ENCODE results near the gene ESRRA. TPM values are rescaled to one million over a fixed set of nuclear protein-coding genes. Genes with fewer than 3 reads are reported as not detected.
A peak's percentile ranks its signal among the peaks of the same experiment; 100 is the strongest.

The ESRRA gene
- total and polyA plus RNA-seq, 10 of the 15 experiments (the other 5 are each of a cell fraction or from before 2014, with no cell fraction given) = 0.32 to 48.9 (median 12.6) TPM

GRCh38 chr11:64284048-64284961, 21.0 kb upstream of the ESRRA start, which contains the start of gene BAD (continued):
- TF ChIP-seq, protein P1, sequence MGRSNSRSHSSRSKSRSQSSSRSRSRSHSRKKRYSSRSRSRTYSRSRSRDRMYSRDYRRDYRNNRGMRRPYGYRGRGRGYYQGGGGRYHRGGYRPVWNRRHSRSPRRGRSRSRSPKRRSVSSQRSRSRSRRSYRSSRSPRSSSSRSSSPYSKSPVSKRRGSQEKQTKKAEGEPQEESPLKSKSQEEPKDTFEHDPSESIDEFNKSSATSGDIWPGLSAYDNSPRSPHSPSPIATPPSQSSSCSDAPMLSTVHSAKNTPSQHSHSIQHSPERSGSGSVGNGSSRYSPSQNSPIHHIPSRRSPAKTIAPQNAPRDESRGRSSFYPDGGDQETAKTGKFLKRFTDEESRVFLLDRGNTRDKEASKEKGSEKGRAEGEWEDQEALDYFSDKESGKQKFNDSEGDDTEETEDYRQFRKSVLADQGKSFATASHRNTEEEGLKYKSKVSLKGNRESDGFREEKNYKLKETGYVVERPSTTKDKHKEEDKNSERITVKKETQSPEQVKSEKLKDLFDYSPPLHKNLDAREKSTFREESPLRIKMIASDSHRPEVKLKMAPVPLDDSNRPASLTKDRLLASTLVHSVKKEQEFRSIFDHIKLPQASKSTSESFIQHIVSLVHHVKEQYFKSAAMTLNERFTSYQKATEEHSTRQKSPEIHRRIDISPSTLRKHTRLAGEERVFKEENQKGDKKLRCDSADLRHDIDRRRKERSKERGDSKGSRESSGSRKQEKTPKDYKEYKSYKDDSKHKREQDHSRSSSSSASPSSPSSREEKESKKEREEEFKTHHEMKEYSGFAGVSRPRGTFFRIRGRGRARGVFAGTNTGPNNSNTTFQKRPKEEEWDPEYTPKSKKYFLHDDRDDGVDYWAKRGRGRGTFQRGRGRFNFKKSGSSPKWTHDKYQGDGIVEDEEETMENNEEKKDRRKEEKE (IDR thresholded peaks at IDR 0.05) = no peak
- TF ChIP-seq SIN3A (IDR thresholded peaks at IDR 0.05; ENCODE audit: low read depth, low read length) = peak; percentile 60; the same call in 1 of the 2 replicates

DNA sequence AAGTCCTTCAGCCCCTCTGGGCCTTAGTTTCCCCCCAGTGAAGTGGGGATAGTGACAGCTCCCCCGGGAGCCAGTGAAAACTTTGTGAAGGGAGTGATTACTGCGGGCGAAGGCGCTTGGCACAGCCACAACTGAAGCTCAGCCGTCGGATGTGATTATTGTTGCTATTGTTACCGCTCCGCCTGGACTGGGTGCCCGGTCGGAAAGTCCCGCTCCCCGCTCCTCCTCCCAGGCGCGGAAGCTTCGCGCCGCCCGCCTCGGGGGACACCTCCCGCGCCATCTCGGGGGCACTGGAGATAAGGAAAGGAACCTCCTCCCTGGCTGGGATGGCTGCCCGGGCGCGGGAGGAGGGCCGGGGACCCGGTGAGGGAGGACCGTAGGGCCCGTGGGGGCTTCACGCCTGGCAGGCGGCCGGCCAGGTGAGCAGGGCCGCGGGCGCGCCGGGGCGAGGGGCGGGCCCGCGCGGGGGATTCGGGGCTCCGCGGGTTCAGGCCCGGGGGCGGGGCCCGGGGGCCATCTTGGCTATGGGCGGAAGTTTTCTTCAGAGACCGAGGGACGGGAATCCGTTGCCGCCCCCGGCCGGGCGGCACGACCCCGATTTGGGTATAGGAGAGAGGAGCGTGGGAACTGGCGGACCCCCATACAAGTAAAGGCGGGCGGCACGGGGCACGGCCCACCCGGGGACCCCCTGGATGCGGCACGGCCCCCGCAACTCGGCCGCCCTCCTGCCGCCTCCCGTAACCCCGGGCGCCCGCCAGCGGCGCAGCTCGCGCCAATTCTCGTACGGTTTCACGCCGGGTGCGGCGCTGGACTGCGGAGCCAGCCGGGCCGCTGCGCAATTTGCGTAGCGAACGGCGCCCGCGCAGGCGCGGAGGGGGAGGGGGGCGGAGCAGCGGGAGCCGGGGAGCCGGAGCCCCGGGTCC, 20.1 kb upstream of the ESRRA start, which contains the start of gene GPR137:
Gene GPR137, plus strand, starts transcription at position 887 of the 923 bp plus-strand sequence. CDS start 677 bp downstream, outside the sequence.
- peak; percentile 77 for FAIRE-seq
- intact Hi-C loops (cut with micrococcal nuclease; ENCODE audit: unreplicated experiment) = loop anchor here (1.0 kb wide), 1 partner anchor 15 kb away; no protein-coding TSS in a partner anchor
- under 1% methylated on average over 63 of the region's 102 CpGs for WGBS (ENCODE audit: insufficient coverage, insufficient replicate concordance, low lambda C conversion rate, missing lambda C conversion rate)
- TF ChIP-seq, protein P2, sequence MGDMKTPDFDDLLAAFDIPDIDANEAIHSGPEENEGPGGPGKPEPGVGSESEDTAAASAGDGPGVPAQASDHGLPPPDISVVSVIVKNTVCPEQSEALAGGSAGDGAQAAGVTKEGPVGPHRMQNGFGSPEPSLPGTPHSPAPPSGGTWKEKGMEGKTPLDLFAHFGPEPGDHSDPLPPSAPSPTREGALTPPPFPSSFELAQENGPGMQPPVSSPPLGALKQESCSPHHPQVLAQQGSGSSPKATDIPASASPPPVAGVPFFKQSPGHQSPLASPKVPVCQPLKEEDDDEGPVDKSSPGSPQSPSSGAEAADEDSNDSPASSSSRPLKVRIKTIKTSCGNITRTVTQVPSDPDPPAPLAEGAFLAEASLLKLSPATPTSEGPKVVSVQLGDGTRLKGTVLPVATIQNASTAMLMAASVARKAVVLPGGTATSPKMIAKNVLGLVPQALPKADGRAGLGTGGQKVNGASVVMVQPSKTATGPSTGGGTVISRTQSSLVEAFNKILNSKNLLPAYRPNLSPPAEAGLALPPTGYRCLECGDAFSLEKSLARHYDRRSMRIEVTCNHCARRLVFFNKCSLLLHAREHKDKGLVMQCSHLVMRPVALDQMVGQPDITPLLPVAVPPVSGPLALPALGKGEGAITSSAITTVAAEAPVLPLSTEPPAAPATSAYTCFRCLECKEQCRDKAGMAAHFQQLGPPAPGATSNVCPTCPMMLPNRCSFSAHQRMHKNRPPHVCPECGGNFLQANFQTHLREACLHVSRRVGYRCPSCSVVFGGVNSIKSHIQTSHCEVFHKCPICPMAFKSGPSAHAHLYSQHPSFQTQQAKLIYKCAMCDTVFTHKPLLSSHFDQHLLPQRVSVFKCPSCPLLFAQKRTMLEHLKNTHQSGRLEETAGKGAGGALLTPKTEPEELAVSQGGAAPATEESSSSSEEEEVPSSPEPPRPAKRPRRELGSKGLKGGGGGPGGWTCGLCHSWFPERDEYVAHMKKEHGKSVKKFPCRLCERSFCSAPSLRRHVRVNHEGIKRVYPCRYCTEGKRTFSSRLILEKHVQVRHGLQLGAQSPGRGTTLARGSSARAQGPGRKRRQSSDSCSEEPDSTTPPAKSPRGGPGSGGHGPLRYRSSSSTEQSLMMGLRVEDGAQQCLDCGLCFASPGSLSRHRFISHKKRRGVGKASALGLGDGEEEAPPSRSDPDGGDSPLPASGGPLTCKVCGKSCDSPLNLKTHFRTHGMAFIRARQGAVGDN (IDR thresholded peaks at IDR 0.05) = peak; percentile 41; the same call in 1 of the 2 replicates
- 0 out of 2 replicates have a peak, but pooled peaks have one; percentile 23 for TF ChIP-seq CREB1 (IDR thresholded peaks at IDR 0.05; ENCODE audit: low read depth)
- no peak; the same call in 1 of the 2 replicates for TF ChIP-seq CREM (IDR thresholded peaks at IDR 0.05; ENCODE audit: low read depth)
- no peak; the same call in 1 of the 2 replicates for TF ChIP-seq STAT1 (conservative IDR thresholded peaks at IDR 0.05)
- peak; percentile 100 for TF ChIP-seq ZNF217 (IDR thresholded peaks at IDR 0.05)
- no peak for TF ChIP-seq MYB (IDR thresholded peaks at IDR 0.05; ENCODE audit: borderline replicate concordance, low read depth, low read length)

More for the DNA sequence above, 20.1 kb upstream of the ESRRA start, which contains the start of gene GPR137:
- no peaks in the 10 kb centered on the region for H3K27me3 ChIP-seq (replicated peaks in 1 of 2; ENCODE audit: control insufficient read depth in 2 of 2, insufficient read depth in 2 of 2, low read length in 1 of 2)
- H3K9ac ChIP-seq (ENCODE audit: control insufficient read depth, insufficient read depth, low read length) = peak within 1 kb of the TSS; percentile 81
- in situ Hi-C loops (cut with MboI) = no loop called here
- H4K20me1 ChIP-seq (ENCODE audit: control insufficient read depth, insufficient read depth) = no peaks in the 10 kb centered on the region
- H3K4me3 ChIP-seq = peak within 1 kb of the TSS; percentile 86
- peak within 1 kb of the TSS; percentile 99 for H3K4me2 ChIP-seq (ENCODE audit: control insufficient read depth, insufficient read depth)
- DNase-seq (ENCODE audit: low read depth, low spot score) = no peak
- TSS peak; percentile 84 for BruUV-seq (replicated peaks)
- POLR2A ChIA-PET = interaction anchor here (0.6 to 6.2 kb wide), 10 partner anchors 8 to 78 kb away, joined by 3 to 92 read pairs (median 7); partner anchors contain the start of genes ESRRA, FERMT3, FKBP2 and PRDX5
- CTCF ChIA-PET = interaction anchor here (1.0 to 5.5 kb wide), 7 partner anchors 15 to 80 kb away, joined by 3 to 46 read pairs (median 4); partner anchors contain the start of genes CATSPERZ, ESRRA, FERMT3 and PRDX5
- H3K79me2 ChIP-seq (ENCODE audit: control insufficient read depth, insufficient read depth, low read length) = peaks cover 15% of the 10 kb centered on the region
- SMC1A ChIA-PET (ENCODE audit: uncharacterized antibody, unreplicated experiment) = interaction anchor here (0.9 to 3.5 kb wide), 4 partner anchors 14 to 32 kb away, joined by 4 to 16 read pairs (median 8); partner anchors contain the start of genes CATSPERZ, PRDX5 and TRMT112
- no peaks in the 10 kb centered on the region for H3K9me3 ChIP-seq (replicated peaks; ENCODE audit: control insufficient read depth, insufficient read depth, low read length)
- peak; percentile 76 for ATAC-seq
- H2AFZ ChIP-seq (ENCODE audit: control insufficient read depth, low read depth, low read length) = peak within 1 kb of the TSS; percentile 96
- H3K27ac ChIP-seq (ENCODE audit: control insufficient read depth, insufficient read depth) = peak within 1 kb of the TSS; percentile 91
- H3K4me1 ChIP-seq (ENCODE audit: control insufficient read depth, insufficient read depth, low read length) = peaks cover 7% of the 10 kb centered on the region
- H3K36me3 ChIP-seq (ENCODE audit: control insufficient read depth in 2 of 2, insufficient read depth in 2 of 2, low read length in 1 of 2) = peaks cover 0 to 2% of the 10 kb centered on the region in 2 experiments; a peak in 2 of 4 replicates
- RAD21 ChIA-PET (ENCODE audit: unreplicated experiment) = interaction anchor here (0.6 to 2.7 kb wide), 8 partner anchors 14 to 81 kb away, joined by 3 to 10 read pairs (median 6); partner anchors contain the start of genes FERMT3, NUDT22, PRDX5 and TRMT112
